ENCODE measurements around the gene EIF3I.

- TF ChIP-seq EZH2 (IDR thresholded peaks at IDR 0.05; ENCODE audit: borderline replicate concordance, control insufficient read depth, low read depth, low read length), result no peak
- TF ChIP-seq CTCF (IDR thresholded peaks at IDR 0.05 in 2 of 3, conservative IDR thresholded peaks at IDR 0.05 in 1 of 3; ENCODE audit: control insufficient read depth in 2 of 3, extremely low read depth in 1 of 3, insufficient read depth in 1 of 3, low read depth in 3 of 3, low read length in 3 of 3), result no peak
- TF ChIP-seq EGR1 (IDR thresholded peaks at IDR 0.05; ENCODE audit: borderline replicate concordance in 1 of 2, low read depth in 2 of 2, low read length in 2 of 2), result no peak
- no peak for TF ChIP-seq PBX3 (IDR thresholded peaks at IDR 0.05; ENCODE audit: insufficient replicate concordance, low read depth, low read length)
Observed at GRCh38 chr1:32181563-32181962, 40.6 kb upstream of the EIF3I start.

Measured in GM12878 (cell line).